ENCODE results near the gene CAMKV.

Gene CAMKV

GRCh38 chr3:49895791-49896190 is 26.1 kb upstream of the CAMKV start:
- no peak for DNase-seq

- DNase-seq = no peak
Measured at GRCh38 chr3:49889296-49889695, 19.6 kb upstream of the CAMKV start.

GRCh38 chr3:49886922-49887265 is 17.2 kb upstream of the CAMKV start:
- no peak for DNase-seq

- DNase-seq = no peak
Measured at GRCh38 chr3:49883998-49884397, 14.3 kb upstream of the CAMKV start.

GRCh38 chr3:49882166-49882565 is 12.5 kb upstream of the CAMKV start:
- no peak for DNase-seq

- DNase-seq = no peak
Measured at GRCh38 chr3:49880581-49881315, 11.0 kb upstream of the CAMKV start.

- DNase-seq = no peak
Measured at GRCh38 chr3:49879721-49880120, 10.0 kb upstream of the CAMKV start.

GRCh38 chr3:49878686-49879085 is 9.0 kb upstream of the CAMKV start:
- no peak for DNase-seq

- DNase-seq = no peak
Measured at GRCh38 chr3:49877716-49878115, 8.0 kb upstream of the CAMKV start.

GRCh38 chr3:49876567-49876966 is 6.9 kb upstream of the CAMKV start:
- no peak for DNase-seq

GRCh38 chr3:49873623-49874022 is 3.9 kb upstream of the CAMKV start:
- DNase-seq = no peak

- no peak for DNase-seq
Measured at GRCh38 chr3:49872801-49873281, 3.1 kb upstream of the CAMKV start.

GRCh38 chr3:49871531-49872153 is 1.9 kb upstream of the CAMKV start:
- DNase-seq = no peak

GRCh38 chr3:49868862-49869466 is 742 bp downstream of the CAMKV start:
- no peak for DNase-seq

- DNase-seq = no peak
Measured at GRCh38 chr3:49867871-49868321, 1.8 kb downstream of the CAMKV start.

- DNase-seq = no peak
Measured at GRCh38 chr3:49867400-49867799, 2.3 kb downstream of the CAMKV start.

GRCh38 chr3:49865198-49865784 is 4.4 kb downstream of the CAMKV start:
- no peak for DNase-seq

- DNase-seq = no peak
Measured at GRCh38 chr3:49864505-49864904, 5.2 kb downstream of the CAMKV start.

- DNase-seq = no peak
Measured at GRCh38 chr3:49859576-49860305, 10.0 kb downstream of the CAMKV start.

GRCh38 chr3:49856181-49857005 is 13.3 kb downstream of the CAMKV start, which contains the start of gene TRAIP:
TRAIP (minus strand) TSS chr3:49856564; CDS start chr3:49856453, 111 bp downstream.
- DNase-seq = peak; percentile 90

- no peak for DNase-seq
Measured at GRCh38 chr3:49855662-49856061, 14.0 kb downstream of the CAMKV start.

GRCh38 chr3:49845694-49846093 is 24.0 kb downstream of the CAMKV start:
- no peak for DNase-seq

Measured in effector CD8-positive, alpha-beta T cell (primary cell).